HG02642 (cell line): ENCODE results near the gene LAMA4.

ENCODE experiments used
- ATAC-seq: cut with Tn5 transposase; IDR thresholded peaks from one replicate; pipeline ENCODE4 v1.9.1; 2021; ENCODE audit warnings: mild to moderate bottlenecking; ENCODE audit not compliant: unreplicated experiment, poor library complexity

Gene LAMA4

DNA sequence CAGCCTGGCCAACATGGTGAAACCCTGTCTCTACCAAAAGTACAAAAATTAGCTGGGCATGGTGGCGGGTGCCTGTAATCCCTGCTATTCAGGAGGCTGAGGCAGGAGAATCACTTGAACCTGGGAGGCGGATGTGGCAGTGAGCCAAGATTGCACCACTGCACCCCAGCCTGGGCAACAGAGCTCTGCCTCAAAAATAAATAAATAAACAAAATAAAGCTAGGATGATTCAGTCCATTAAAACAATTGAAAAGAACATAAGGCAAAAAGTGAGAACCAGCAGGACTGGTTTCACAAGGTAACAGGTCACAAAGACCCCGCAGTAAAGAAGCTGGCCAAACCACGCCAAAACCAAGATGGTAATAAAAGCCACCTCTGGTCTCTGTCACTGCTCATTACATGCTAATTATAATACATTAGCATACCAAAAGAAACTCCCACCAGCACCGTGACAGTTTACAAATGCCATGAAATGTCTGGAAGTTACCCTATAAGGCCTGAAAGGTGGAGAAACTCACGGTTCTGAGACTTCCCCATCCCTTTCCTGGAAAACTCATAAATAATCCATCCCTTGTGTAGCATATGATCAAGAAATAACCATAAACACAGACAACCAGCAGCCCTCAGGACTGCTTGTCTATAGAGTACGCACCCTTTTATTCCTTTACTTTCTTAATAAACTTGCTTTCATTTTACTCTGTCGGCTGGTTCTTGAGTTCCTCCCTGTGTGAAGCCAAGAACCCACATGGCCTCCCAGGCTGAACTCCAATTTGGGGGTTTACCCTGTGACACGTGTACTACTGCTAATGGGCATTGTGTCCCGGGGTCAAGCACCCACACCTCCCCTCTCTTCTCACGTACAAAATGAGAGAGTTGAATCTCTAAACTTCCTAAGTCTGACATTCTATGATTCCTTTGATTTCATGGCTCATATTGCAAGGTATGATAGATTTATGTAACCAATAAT is 10.2 kb downstream of the LAMA4 start:
- no peak for ATAC-seq

GRCh38 chr6:112241820-112242429 is 12.4 kb downstream of the LAMA4 start:
- ATAC-seq: no peak

- no peak for ATAC-seq
Measured at GRCh38 chr6:112237595-112237994, 16.8 kb downstream of the LAMA4 start.

- ATAC-seq: no peak
Measured at GRCh38 chr6:112237066-112237465, 17.3 kb downstream of the LAMA4 start.

- no peak for ATAC-seq
Measured at GRCh38 chr6:112235956-112236355, 18.4 kb downstream of the LAMA4 start.

- ATAC-seq: no peak
Measured at GRCh38 chr6:112234601-112235000, 19.8 kb downstream of the LAMA4 start.

GRCh38 chr6:112233847-112234246 is 20.5 kb downstream of the LAMA4 start:
- ATAC-seq: no peak

DNA sequence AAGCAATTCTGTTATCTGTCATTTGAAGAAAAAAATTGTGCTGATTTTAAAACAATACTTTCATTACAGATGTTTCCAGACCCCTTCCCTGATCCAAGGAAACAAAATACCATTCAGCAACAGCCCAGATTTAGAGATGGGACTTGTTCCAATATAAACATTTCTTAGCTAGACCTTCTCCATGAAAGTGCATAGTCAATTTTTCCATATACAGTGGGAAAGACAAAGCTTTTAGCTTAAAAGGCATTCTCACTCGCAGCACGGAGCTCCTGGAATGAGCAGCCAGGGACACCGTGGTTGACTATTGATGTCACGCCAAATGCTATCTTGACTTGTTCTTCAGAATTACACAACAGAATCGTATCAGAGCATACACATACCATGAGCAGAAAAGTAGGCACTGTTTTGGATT is 21.5 kb downstream of the LAMA4 start:
- ATAC-seq: no peak

- no peak for ATAC-seq
Measured at GRCh38 chr6:112231594-112232060, 22.7 kb downstream of the LAMA4 start.

GRCh38 chr6:112231164-112231563 is 23.2 kb downstream of the LAMA4 start:
- ATAC-seq: no peak

DNA sequence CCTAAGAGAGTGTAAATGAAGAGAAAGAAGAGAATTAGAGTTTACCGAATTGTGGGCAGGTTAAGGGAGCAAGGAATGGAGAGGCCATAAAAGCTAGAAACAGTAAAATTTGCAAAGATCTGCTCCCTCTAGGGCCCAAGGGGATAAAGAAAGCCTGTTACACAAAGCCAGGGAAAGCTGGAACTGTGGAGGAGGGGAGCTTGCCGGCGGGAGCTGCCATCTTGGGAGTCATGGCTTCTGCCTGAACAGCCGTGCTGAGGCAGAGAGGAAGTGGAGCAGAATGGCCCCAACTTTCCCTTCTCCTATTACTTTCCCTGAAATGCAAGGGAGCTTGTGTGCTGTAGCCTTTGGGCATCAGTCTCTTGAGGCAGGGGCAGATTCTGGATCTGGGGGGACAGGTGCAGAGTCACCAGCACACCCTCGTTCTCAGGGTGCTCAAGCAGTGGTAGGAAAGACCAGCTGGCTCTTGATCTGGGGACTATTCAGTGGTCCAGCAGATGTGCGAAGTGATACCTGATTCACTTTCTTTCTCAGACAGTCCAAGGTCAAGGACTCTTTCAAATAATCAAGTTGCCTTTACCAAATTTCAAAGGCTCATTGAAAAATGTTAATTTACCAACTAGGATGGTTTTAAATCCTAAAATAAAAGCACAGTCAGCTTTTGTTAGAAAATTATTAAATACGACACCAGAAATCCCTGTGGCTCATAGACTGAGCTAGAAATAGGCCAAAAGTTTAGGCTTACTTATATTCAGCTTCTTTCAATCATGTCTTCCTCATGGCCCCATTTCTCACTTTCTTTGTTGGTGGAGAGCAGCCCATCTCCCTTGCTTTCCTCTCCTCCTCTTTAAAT is 25.7 kb downstream of the LAMA4 start:
- ATAC-seq: no peak

GRCh38 chr6:112227992-112228391 is 26.4 kb downstream of the LAMA4 start:
- ATAC-seq: no peak

GRCh38 chr6:112227411-112227810 is 27.0 kb downstream of the LAMA4 start:
- ATAC-seq: no peak

DNA sequence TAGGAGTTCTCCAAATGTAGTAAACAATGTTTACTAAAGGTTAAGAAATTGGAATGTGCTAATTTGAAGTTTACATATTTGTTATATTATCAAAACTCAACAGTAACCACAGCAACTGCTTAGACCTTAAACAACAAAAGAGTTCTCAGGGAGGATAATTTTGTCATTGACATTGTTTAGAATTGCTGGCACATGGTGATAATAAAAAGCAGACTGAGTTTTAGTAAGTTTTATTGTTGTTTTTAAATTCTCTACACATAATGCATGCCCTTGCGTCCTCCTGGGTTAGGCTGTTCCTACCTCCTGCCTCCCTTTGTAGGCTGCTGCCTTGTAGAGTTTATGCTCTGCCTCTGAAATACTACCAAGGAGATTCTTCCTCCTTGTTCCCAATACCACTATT is 28.7 kb downstream of the LAMA4 start:
- ATAC-seq: no peak

- no peak for ATAC-seq
Measured at GRCh38 chr6:112224088-112224487, 30.3 kb downstream of the LAMA4 start.

- no peak for ATAC-seq
Measured at GRCh38 chr6:112223070-112223861, 31.1 kb downstream of the LAMA4 start.

DNA sequence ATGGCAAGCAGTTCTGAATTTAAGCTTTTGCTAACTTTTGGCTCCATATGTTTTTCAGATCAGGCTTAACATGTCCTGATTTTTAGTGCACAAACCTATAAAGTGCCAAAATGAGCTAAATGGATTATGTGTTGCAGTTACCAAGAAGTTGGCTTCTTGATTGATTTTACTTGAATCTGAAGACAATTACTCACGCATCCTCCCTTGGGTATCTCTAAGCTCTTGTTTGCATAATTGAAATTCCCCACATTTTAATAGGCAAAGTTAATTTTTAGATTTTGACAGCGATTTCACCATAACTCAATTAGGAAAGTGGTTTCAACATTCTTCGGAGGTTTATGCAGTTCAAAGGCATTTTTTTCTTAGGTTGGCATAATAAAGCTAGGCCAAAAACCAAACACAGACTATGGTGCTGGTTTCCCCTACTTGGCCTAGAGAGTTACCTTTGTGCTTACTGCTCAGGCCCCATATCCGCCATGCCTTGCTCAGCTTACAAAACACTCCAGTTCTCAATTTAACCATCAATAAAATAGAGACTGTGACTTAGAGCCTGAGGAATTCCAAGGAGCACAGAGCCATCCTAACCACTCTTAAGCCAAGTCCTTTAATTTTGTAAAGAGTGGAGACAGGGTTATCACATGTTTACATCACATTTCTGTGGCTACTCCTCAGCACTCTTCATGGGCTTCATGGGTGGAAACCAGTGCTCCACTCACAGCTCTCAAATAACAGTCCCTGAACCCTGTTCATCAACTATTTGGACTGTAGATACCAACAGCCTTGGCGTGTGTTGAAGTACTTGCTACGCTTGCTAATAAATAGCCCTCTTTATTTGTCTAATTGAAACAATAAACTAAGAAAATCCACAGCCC is 32.1 kb downstream of the LAMA4 start:
- ATAC-seq: no peak

DNA sequence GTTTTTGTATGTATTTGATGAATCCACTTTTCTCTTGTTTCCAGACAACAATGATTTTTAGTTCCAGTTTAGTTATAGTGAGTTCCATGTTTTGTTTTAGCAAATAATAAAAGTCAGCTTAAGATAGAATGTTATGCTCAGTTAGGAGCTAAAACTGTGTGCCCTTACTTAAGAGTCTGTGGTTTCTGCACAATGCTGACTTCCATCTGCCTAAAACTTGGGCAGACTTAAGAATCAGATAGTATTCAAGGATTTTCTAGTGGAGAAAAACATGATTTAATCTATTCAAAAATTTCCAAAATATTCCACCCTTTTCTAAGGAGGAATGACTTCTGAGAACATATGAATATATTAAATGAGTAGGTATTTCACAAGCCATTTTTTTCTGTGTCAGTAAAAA is 32.8 kb downstream of the LAMA4 start:
- no peak for ATAC-seq

DNA sequence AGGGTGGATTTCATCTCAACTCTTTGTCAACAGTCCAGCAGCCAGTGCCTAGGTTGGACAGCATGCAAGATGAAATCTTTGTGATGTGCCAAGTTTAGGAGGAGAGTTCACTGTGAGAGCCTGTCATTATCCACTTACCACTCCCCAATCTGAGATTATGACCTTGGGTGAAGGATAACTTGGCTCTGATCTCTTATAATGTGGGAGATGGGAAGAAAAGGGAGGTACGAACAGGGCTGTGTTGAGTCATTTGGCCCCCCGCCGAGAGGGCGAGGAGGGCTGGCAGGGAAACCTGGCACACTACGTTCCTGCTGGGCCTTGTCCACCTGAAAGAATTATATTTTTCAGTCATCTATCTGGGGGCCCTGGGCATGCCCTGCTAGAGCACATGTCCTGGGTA is 35.8 kb downstream of the LAMA4 start:
- no peak for ATAC-seq
